Naive B cell (primary cell): Measurements from ENCODE around the gene ACSM2B. TPM values are rescaled to one million over a fixed set of nuclear protein-coding genes. Genes with fewer than 3 reads are reported as not detected.
"Not testable (repeated sequence)": the region's sequence is repeated elsewhere in the genome, so short reads cannot be mapped to it uniquely, and the experiment has no call there.

ENCODE experiments used
- ATAC-seq, 2 donors: fragments of 150-1000 bp; cut with Tn5 transposase; 2 replicates each; pipeline ENCODE4 v1.10.0; 2021; ENCODE audit warnings: low read depth in 2 of 2, mild to moderate bottlenecking in 2 of 2, moderate library complexity in 2 of 2
- DNase-seq: peaks from one replicate; pipeline ENCODE4 v3.0.0; 2022
- H3K27ac Mint-ChIP-seq, 6 donors: one replicate each; pipeline ENCODE4 v1.8.0; 2020 to 2022; ENCODE audit warnings: mild to moderate bottlenecking in 6 of 6, mixed read lengths in 6 of 6, moderate library complexity in 5 of 6, inconsistent platforms in 2 of 6
- H3K27me3 Mint-ChIP-seq, 3 donors: one replicate each; pipeline ENCODE4 v1.8.0; 2021 to 2022; ENCODE audit warnings: mixed read lengths in 3 of 3, mild to moderate bottlenecking in 1 of 3
- H3K36me3 Mint-ChIP-seq, 2 donors: one replicate each; pipeline ENCODE4 v1.8.0; 2020 to 2022; ENCODE audit warnings: mixed read lengths in 2 of 2, inconsistent platforms in 1 of 2, mild to moderate bottlenecking in 1 of 2
- H3K4me1 Mint-ChIP-seq, 3 donors: one replicate each; pipeline ENCODE4 v1.8.0; 2020 to 2022; ENCODE audit warnings: mixed read lengths in 3 of 3, inconsistent platforms in 1 of 3, mild to moderate bottlenecking in 1 of 3, moderate library complexity in 1 of 3
- H3K4me3 Mint-ChIP-seq, 8 donors: one replicate each; pipeline ENCODE4 v1.8.0; 2020 to 2022; ENCODE audit warnings: mild to moderate bottlenecking in 8 of 8, mixed read lengths in 8 of 8, moderate library complexity in 8 of 8, inconsistent platforms in 2 of 8
- H3K9me3 Mint-ChIP-seq, 7 donors: one replicate each; pipeline ENCODE4 v1.8.0; 2020 to 2022; ENCODE audit warnings: mixed read lengths in 7 of 7, mild to moderate bottlenecking in 5 of 7, inconsistent platforms in 2 of 7, moderate library complexity in 1 of 7
- polyA plus RNA-seq, 6 donors: library from polyadenylated mRNA; unstranded; fragments of 300-500 nt; fragmentation: Illumina TruSeq; gene quantifications; one replicate each; pipeline ENCODE4 v1.2.3, GENCODE V29; 2021; ENCODE audit warnings: low read depth in 6 of 6

Gene ACSM2B
- polyA plus RNA-seq, 6 donors from 2014 or later = not detected

DNA sequence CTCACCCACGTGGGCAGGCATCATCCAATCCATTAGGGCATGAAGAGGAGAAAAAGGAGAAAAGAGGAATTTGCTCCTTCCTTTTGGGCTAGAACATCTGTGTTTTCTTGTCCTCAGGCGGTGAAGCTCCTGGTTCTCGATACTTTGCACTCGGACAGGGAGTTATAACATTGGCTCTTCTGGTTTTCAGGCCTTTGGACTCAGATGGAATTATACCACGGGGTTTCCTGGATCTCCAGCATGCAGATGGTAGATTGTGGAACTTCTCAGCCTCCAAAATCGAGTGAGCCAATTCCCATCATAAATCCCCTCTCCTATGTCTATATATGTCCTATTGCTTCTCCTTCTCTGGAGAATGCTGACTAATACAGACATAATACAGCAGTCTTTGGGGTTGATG is 9.9 kb upstream of the ACSM2B start:
- ATAC-seq, H3K36me3 Mint-ChIP-seq, H3K9me3 Mint-ChIP-seq, DNase-seq, H3K27ac Mint-ChIP-seq, H3K4me1 Mint-ChIP-seq, H3K27me3 Mint-ChIP-seq, H3K4me3 Mint-ChIP-seq: not testable (repeated sequence)

DNA sequence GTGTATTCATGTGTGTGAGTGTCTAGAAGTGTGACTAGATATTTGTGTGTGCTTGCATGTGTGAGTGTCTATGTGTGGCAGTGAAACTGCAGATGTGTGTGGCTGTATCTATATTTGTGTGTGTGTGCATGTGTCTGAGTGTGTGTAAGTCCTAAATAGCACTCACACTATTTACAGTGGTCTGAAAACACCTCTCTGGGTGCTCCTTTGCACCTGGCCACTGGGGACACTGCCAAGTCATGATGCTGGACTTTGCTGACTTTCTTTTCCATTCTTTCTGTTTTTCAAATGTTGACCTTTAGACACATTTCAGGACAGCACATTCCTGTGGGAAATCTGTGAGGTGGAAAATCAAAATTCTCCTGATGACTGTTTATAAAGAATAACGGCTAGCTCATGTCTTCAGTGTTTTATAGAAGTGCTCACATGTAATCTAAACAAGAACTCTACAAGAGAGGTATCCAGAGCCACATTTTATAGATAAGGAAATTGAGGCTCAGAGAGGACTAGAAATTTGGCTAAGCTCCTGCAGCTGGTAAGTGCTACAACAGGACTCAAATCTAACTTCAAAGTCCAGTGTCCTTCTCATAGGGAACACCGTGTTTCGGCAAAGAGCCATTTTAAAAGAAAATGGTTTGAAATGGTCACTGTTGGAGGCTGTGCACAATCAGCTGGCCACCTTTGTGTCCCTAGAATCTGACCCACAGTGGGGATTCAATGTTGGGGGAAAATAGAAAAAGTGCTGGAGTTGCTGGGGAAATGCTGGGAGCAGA is 4.5 kb upstream of the ACSM2B start:
- ATAC-seq, H3K4me3 Mint-ChIP-seq, H3K27me3 Mint-ChIP-seq, H3K27ac Mint-ChIP-seq, H3K36me3 Mint-ChIP-seq, H3K4me1 Mint-ChIP-seq, H3K9me3 Mint-ChIP-seq, DNase-seq: not testable (repeated sequence)

DNA sequence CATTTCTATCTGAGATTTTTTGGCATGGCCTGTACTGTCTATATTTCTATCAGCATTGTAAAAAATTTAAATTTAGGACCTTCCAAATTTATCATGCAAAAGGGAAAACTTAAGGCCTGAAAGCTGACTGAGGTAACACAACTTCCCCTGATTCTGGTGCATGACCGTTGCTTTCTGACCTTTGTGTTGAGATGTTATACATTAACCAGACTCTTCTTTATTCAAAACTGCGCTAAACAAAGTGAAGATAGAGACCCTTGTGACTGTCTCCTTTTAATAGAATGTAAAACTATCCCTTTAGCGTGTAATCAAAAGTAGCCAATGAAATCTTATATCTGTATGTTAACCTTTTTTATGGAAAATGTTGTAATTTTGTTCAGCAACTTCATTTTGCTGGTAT is 1.9 kb upstream of the ACSM2B start:
- H3K4me3 Mint-ChIP-seq, H3K36me3 Mint-ChIP-seq, ATAC-seq, DNase-seq, H3K9me3 Mint-ChIP-seq, H3K27ac Mint-ChIP-seq, H3K27me3 Mint-ChIP-seq, H3K4me1 Mint-ChIP-seq: not testable (repeated sequence)

DNA sequence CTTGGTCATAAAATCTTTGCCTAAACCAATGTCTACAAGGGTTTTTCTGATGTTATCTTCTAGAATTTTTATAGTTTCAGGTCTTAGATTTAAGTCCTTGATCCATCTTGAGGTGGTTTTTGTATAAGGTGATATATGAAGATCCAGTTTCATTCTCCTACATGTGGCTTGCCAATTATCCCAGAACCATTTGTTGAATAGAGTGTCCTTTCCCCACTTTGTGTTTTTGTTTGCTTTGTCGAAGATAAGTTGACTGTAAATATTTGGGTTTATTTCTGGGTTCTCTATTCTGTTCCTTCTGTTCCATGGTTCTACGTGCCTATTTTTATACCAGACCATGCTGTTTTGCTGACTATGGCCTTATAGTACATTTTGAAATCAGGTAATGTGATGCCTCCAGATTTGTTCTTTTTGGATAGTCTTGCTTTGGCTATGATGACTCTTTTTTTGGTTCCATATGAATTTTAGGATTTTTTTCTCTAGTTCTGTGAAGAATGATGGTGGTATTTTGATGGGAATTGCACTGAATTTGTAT is 7.0 kb downstream of the ACSM2B start:
- H3K4me1 Mint-ChIP-seq, H3K4me3 Mint-ChIP-seq, DNase-seq, ATAC-seq, H3K9me3 Mint-ChIP-seq, H3K36me3 Mint-ChIP-seq: not testable (repeated sequence)
- H3K27me3 Mint-ChIP-seq = peaks cover 0 to 14% (median 6%) of the 10 kb centered on the region in 3 donors
- H3K27ac Mint-ChIP-seq = peak overlapping the region in 1 of 6 donors; percentile 13

DNA sequence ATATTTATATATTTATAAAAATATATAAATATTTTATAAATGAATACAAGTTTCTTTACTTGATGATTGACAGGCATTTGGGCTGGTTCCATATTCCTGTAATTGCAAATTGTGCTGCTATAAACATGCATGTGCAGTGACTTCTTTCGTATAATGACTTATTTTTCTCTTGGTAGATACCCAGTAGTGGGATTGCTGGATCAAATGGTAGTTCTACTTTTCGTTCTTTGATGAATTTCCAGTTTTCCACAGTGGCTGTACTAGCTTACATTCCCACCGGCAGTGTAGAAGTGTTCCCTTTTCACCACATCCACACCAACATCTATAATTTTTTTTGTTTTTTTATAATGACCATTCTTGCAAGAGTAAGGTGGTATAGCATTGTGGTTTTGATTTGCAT is 7.8 kb downstream of the ACSM2B start:
- peaks cover 0 to 8% (median 2%) of the 10 kb centered on the region in 7 donors for H3K9me3 Mint-ChIP-seq
- no peak for DNase-seq

DNA sequence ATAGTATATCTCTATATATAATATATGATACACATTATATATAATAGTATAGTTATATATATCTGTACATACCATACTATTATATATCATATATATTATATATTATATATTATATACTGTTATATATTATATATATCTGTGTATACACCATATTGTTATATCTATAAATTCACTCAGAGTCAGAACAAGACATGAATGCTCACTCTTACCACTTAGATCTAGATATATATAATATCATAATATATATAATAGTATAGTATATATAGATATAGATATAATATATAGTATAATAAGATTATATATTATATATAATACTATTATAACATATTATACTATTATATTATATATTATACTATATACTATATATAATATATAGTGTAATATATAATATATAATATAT is 9.3 kb downstream of the ACSM2B start:
- peaks cover 0 to 17% (median 6%) of the 10 kb centered on the region in 3 donors for H3K27me3 Mint-ChIP-seq
- no peak for DNase-seq

More for the DNA sequence above, 7.8 kb downstream of the ACSM2B start:
- ATAC-seq = no peak
- no peaks in the 10 kb centered on the region for H3K4me1 Mint-ChIP-seq
- H3K27me3 Mint-ChIP-seq = peaks cover 0 to 17% (median 6%) of the 10 kb centered on the region in 3 donors
- H3K4me3 Mint-ChIP-seq = no peak overlapping the region
- no peaks in the 10 kb centered on the region for H3K36me3 Mint-ChIP-seq
- no peak overlapping the region for H3K27ac Mint-ChIP-seq

DNA sequence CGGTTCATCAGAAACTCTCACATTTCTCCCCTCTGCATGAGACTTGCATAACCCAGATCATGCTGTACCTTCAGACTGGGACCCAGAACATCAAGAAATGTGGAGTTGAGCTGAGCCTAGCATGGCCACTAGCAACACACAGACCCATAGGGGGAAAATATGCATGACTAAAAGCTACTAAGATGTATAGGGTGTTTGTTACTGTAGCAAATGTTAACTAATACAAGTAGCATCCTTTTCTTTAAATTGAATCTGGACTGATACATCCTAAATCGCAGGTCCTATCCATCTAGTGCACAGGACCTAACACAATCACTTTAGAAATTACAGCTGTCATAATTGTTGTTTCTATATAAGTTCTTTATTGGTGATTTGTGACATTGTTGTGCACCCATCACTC is 10.8 kb downstream of the ACSM2B start:
- not testable (repeated sequence) for ATAC-seq, H3K4me1 Mint-ChIP-seq, H3K4me3 Mint-ChIP-seq, H3K36me3 Mint-ChIP-seq, H3K27ac Mint-ChIP-seq, DNase-seq
- Mint-ChIP-seq H3K9me3 (peaks cover 6 to 15% (median 12%) of the 10 kb centered on the region in 7 donors), H3K27me3 (peaks cover 0 to 14% (median 0%) of the 10 kb centered on the region in 3 donors)

More for the DNA sequence above, 9.3 kb downstream of the ACSM2B start:
- no peak for ATAC-seq
- peaks cover 0 to 6% of the 10 kb centered on the region in 2 donors for H3K36me3 Mint-ChIP-seq
- no peak overlapping the region for H3K27ac Mint-ChIP-seq
- H3K9me3 Mint-ChIP-seq = peaks cover 5 to 15% (median 8%) of the 10 kb centered on the region in 7 donors
- no peaks in the 10 kb centered on the region for H3K4me1 Mint-ChIP-seq
- no peak overlapping the region for H3K4me3 Mint-ChIP-seq

DNA sequence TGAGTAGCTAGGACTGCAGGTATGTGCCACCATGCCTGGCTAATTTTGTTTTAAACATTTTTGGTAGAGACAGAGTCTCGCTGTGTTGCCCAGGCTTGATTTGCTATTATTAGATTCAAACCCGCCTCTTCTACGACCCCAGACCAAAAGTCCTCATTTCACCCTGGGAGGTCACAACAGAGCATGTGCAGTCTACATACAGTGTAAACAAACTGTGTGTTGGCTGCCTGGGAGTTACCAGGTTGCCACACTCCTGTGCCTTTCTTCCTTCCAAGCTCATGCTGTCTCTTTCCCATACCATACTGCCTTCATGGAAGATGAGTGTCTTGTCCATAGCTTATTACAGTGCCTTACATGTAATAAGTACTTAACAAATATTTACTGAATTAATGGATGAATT is 11.9 kb downstream of the ACSM2B start:
- ATAC-seq, H3K27ac Mint-ChIP-seq, H3K4me1 Mint-ChIP-seq, H3K4me3 Mint-ChIP-seq, DNase-seq, H3K36me3 Mint-ChIP-seq: not testable (repeated sequence)
- peaks cover 0 to 16% (median 4%) of the 10 kb centered on the region in 3 donors for H3K27me3 Mint-ChIP-seq
- H3K9me3 Mint-ChIP-seq = peaks cover 6 to 16% (median 14%) of the 10 kb centered on the region in 7 donors

DNA sequence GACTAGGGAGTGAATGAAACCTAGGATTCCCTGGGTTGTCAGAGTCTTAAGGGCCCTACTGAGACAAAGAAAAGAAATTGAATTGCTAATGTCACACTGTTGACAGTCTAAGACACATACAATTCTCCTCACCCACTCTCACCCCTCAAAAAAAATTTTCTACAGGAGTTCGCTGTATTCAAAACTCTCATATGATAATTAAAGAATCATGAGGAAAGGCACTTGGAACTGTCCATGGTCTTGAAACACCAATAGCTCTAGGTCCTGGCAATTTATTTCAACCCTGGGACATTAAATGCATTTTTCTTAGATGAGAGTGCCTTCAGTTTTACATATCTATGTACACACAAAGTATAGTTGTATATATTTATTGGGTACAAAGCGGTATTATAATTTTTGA is 20.5 kb downstream of the ACSM2B start:
- H3K27ac Mint-ChIP-seq, DNase-seq, H3K4me3 Mint-ChIP-seq, ATAC-seq, H3K4me1 Mint-ChIP-seq, H3K36me3 Mint-ChIP-seq: not testable (repeated sequence)
- H3K27me3 Mint-ChIP-seq = peaks cover 22 to 31% (median 23%) of the 10 kb centered on the region in 3 donors
- peaks cover 8 to 22% (median 11%) of the 10 kb centered on the region in 7 donors for H3K9me3 Mint-ChIP-seq

DNA sequence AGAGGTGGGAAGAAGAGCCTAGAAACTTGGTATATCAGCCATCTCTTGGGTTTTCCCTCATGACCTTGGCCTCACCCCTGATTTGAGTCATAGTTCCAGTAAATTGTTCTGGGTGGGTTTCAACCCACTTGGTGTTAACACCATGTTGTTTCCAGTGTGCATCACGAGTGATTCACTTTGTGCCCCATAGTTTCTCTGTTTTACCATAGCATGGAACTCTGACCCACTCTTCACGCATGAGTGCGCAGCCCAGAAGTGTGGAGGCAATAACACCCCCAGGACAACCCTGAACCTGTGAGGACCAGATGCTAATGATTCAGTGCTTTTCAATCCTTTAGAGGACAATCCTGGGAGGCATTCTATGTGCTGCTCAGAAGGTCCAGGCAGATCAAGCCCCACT is 21.5 kb downstream of the ACSM2B start:
- not testable (repeated sequence) for ATAC-seq, DNase-seq, H3K27ac Mint-ChIP-seq, H3K36me3 Mint-ChIP-seq, H3K4me1 Mint-ChIP-seq, H3K4me3 Mint-ChIP-seq
- peaks cover 5 to 22% (median 9%) of the 10 kb centered on the region in 7 donors for H3K9me3 Mint-ChIP-seq
- peaks cover 19 to 30% (median 28%) of the 10 kb centered on the region in 3 donors for H3K27me3 Mint-ChIP-seq

DNA sequence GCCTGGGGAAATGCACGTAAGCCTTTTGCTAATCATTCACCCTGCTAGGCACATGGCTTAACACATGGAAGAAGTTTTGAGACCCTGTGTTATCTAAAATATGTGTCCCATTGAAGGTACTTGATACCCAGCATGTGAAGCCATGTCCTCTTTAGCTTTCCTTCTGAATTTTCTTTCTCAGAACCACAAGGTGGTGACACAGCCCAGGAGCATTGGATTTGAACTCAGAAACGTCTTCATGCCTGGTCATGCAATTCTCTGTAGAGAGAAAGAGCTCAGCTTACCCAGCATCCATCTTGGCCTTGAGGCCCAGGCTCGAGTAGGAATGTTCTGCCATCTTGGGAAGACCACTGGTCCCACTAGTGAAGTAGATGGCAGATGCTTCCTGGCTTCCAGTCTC is 22.7 kb downstream of the ACSM2B start:
- not testable (repeated sequence) for H3K4me3 Mint-ChIP-seq, H3K4me1 Mint-ChIP-seq, ATAC-seq, H3K27ac Mint-ChIP-seq, H3K36me3 Mint-ChIP-seq, DNase-seq
- Mint-ChIP-seq H3K9me3 (peaks cover 5 to 30% (median 12%) of the 10 kb centered on the region in 7 donors), H3K27me3 (peaks cover 19 to 34% (median 30%) of the 10 kb centered on the region in 3 donors)

DNA sequence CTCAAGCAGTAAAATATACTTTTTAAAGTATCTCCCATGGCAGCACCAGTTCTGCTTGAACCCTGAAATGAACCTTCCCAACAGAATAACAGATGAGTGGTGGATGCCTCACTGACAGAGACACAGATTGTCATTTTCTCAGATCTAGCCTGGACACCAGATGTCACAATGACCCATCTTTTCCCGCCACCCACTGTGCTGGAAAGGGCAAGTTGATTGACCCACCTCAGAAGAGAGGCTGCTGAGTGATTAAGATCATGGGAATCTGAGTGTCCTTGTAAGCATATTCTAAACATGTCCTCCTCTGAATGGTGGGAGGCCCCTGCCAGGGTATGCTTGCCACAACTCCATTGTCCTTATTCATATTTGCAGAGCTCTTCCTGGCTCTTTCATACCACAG is 29.2 kb downstream of the ACSM2B start:
- peaks cover 0 to 11% (median 3%) of the 10 kb centered on the region in 7 donors for H3K9me3 Mint-ChIP-seq
- not testable (repeated sequence) for H3K4me1 Mint-ChIP-seq, H3K27ac Mint-ChIP-seq, H3K4me3 Mint-ChIP-seq, DNase-seq, H3K36me3 Mint-ChIP-seq, ATAC-seq
- peaks cover 35 to 47% (median 36%) of the 10 kb centered on the region in 3 donors for H3K27me3 Mint-ChIP-seq

DNA sequence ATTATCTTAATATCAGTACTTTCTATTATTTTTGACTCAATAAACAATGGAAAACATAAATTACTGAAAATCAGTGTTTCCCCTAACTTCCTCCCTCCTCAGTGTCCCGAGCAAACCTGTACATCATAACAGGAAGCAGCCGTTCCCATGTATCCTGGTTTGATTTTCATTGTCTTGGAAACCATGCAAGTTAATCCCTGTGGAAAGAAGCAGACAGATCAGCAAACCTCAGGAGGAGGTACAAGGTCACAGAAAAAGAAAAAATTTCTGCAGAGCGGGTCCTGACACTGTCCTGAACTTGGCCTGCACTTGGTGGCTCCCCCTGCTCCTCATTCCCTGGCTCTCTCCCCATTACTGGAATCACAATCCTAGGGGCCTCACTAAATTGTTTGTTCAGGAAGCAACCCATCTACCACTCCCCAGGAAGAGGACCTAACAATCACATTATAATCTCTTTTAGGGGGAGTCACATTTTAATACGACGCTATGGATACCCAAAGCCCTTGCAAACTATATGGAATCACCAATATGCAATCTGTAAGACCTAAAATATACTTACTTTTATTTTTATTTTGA is 29.8 kb downstream of the ACSM2B start:
- H3K27ac Mint-ChIP-seq, DNase-seq, H3K4me3 Mint-ChIP-seq, H3K36me3 Mint-ChIP-seq, H3K4me1 Mint-ChIP-seq, ATAC-seq: not testable (repeated sequence)
- Mint-ChIP-seq H3K27me3 (peaks cover 31 to 44% (median 35%) of the 10 kb centered on the region in 3 donors), H3K9me3 (peaks cover 0 to 11% (median 3%) of the 10 kb centered on the region in 7 donors)
